ENCODE measurements around the gene RNPEPL1. TPM values are rescaled to one million over a fixed set of nuclear protein-coding genes. Genes with fewer than 3 reads are reported as not detected.
"Not testable (repeated sequence)": the region's sequence is repeated elsewhere in the genome, so short reads cannot be mapped to it uniquely, and the experiment has no call there.

Gene RNPEPL1
- total RNA-seq, 1 donor from 2014 or later, result 70.0 TPM

DNA sequence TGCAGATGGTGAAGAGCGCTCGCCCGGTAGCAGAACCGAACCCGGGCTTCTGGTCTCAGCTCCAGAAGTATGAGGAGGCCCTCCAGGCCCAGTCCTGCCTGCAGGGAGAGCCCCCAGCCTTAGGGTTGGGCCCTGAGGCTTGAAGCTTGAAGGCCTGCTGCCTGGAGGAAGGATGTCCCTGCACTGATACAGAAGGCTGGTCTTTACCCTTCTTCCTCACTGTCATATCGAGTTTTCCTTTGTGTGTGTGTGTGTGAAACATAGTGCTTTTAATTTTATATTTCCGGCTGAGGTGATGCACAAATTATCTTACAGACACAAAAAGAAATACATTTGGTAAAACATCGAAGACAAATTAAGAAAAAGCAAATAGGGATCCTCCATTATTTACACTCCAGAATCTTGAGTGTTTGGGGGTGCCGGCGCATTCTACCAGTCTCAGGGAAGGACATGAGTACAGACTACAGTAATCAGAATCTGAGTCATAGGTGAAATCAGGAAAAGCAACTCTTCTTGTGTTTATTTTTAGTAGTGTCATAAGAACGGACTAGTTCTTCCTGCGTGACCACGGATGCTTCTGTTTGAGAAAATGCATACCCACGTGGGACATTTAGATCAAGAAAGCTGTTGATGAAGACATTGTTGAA is 6.8 kb upstream of the RNPEPL1 start:
- peaks cover 40% of the 10 kb centered on the region for H3K36me3 Mint-ChIP-seq (ENCODE audit: low read depth)
- TF ChIP-seq, protein P1, sequence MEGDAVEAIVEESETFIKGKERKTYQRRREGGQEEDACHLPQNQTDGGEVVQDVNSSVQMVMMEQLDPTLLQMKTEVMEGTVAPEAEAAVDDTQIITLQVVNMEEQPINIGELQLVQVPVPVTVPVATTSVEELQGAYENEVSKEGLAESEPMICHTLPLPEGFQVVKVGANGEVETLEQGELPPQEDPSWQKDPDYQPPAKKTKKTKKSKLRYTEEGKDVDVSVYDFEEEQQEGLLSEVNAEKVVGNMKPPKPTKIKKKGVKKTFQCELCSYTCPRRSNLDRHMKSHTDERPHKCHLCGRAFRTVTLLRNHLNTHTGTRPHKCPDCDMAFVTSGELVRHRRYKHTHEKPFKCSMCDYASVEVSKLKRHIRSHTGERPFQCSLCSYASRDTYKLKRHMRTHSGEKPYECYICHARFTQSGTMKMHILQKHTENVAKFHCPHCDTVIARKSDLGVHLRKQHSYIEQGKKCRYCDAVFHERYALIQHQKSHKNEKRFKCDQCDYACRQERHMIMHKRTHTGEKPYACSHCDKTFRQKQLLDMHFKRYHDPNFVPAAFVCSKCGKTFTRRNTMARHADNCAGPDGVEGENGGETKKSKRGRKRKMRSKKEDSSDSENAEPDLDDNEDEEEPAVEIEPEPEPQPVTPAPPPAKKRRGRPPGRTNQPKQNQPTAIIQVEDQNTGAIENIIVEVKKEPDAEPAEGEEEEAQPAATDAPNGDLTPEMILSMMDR (IDR thresholded peaks at IDR 0.05), result no peak
- no peaks in the 10 kb centered on the region for H3K27me3 Mint-ChIP-seq
- H3K27ac Mint-ChIP-seq, result peak overlapping the region; percentile 89
- no peaks in the 10 kb centered on the region for H3K9me3 Mint-ChIP-seq
- peak overlapping the region; percentile 81 for H3K4me3 Mint-ChIP-seq
- no peak for DNase-seq
- POLR2A ChIA-PET, result interaction anchor here (0.8 to 12.0 kb wide), 16 partner anchors 7 to 1243 kb away, joined by 3 to 536 read pairs (median 5); partner anchors contain the start of genes ATG4B, CAPN10, HDLBP and ING5
- CTCF ChIA-PET, result interaction anchor here (1.0 to 1.3 kb wide), 2 partner anchors 47 kb away, joined by 4 to 6 read pairs; no protein-coding TSS in a partner anchor
- peak; percentile 4 for ATAC-seq (ENCODE audit: low read depth)
- intact Hi-C loops (cut with micrococcal nuclease), result loop anchor here (1.0 to 10.0 kb wide), 12 partner anchors 25 to 1173 kb away; partner anchors contain the start of genes CAPN10, D2HGDH, FARP2 and GPC1
- H3K4me1 Mint-ChIP-seq, result peaks cover 80% of the 10 kb centered on the region

- not testable (repeated sequence) for ATAC-seq (ENCODE audit: low read depth); H3K27me3 Mint-ChIP-seq; H3K4me3 Mint-ChIP-seq; H3K9me3 Mint-ChIP-seq; DNase-seq
- intact Hi-C loops (cut with micrococcal nuclease), result loop anchor here (5.0 to 10.0 kb wide), 6 partner anchors 542 to 1172 kb away; partner anchors contain the start of genes D2HGDH, FARP2, HDAC4 and MTERF4
- ChIA-PET POLR2A (interaction anchor here (12.0 kb wide), 1 partner anchor 23 kb away, joined by 536 read pairs; the partner anchor contains the start of gene CAPN10), CTCF (interaction anchor here (1.9 kb wide), 1 partner anchor 17 kb away, joined by 4 read pairs; no protein-coding TSS in a partner anchor)
- Mint-ChIP-seq H3K4me1 (peaks cover 86% of the 10 kb centered on the region), H3K36me3 (ENCODE audit: low read depth) (peaks cover 36% of the 10 kb centered on the region), H3K27ac (peak overlapping the region; percentile 24)
Observed at GRCh38 chr2:240563231-240563630, 5.1 kb upstream of the RNPEPL1 start.

GRCh38 chr2:240563951-240564560 is 4.2 kb upstream of the RNPEPL1 start:
- no peaks in the 10 kb centered on the region for H3K9me3 Mint-ChIP-seq
- TF ChIP-seq, protein P1 (IDR thresholded peaks at IDR 0.05), result no peak
- peak overlapping the region; percentile 38 for H3K4me3 Mint-ChIP-seq
- H3K27me3 Mint-ChIP-seq, result no peaks in the 10 kb centered on the region
- H3K27ac Mint-ChIP-seq, result peak overlapping the region; percentile 96
- POLR2A ChIA-PET, result interaction anchor here (12.0 kb wide), 1 partner anchor 23 kb away, joined by 536 read pairs; the partner anchor contains the start of gene CAPN10
- peaks cover 34% of the 10 kb centered on the region for H3K36me3 Mint-ChIP-seq (ENCODE audit: low read depth)
- DNase-seq (no peak), ATAC-seq (ENCODE audit: low read depth) (no peak)
- H3K4me1 Mint-ChIP-seq, result peaks cover 77% of the 10 kb centered on the region
- CTCF ChIA-PET, result interaction anchor here (1.9 kb wide), 1 partner anchor 16 kb away, joined by 4 read pairs; no protein-coding TSS in a partner anchor
- intact Hi-C loops (cut with micrococcal nuclease), result loop anchor here (5.0 to 10.0 kb wide), 6 partner anchors 541 to 1171 kb away; partner anchors contain the start of genes D2HGDH, FARP2, HDAC4 and MTERF4

DNA sequence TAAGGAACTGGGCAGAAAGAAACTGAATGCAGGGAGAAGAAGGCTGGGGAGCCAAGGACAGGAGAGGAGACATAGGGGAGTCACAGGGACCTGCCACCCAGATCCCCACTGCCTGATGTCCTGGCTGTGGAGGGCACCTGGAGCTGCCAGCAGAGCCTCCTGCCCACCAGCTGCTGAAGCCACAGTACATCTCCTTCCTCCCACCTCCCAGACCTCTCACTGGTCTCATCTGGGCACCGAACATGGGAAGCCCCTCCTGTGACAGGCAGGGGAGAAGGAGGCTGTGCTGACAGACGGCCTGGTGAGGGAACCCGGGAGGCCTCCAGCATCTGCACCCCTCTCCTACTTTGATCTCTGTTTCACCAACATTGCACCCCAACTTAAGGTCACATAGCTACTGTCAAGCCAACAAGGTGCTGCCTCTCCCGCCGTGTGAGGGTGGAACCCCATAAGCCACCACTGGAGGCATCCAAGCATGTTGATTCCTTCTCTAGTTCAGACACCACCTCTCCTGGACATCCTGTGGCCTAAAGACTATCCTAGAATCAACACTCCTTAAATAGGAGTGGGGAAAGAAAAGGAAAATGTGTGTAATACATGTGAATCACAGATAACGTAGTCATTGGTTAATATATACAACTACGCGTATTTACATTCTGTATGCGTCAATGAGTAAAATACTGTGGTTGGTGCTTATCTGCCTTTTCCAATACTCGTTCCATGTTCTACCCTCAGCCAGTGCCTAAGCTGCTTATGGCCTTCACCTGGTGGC is 3.5 kb upstream of the RNPEPL1 start:
- Mint-ChIP-seq H3K36me3 (ENCODE audit: low read depth) (peaks cover 31% of the 10 kb centered on the region), H3K9me3 (no peaks in the 10 kb centered on the region), H3K4me1 (peaks cover 77% of the 10 kb centered on the region), H3K27ac (peak overlapping the region; percentile 96), H3K4me3 (peak overlapping the region; percentile 88), H3K27me3 (no peaks in the 10 kb centered on the region)
- no peak for ATAC-seq (ENCODE audit: low read depth)
- POLR2A ChIA-PET, result interaction anchor here (0.6 to 12.0 kb wide), 8 partner anchors 8 to 750 kb away, joined by 3 to 536 read pairs (median 6); partner anchors contain the start of genes ANKMY1, CAPN10, HDLBP and SEPTIN2
- intact Hi-C loops (cut with micrococcal nuclease), result loop anchor here (1.0 to 10.0 kb wide), 10 partner anchors 22 to 1318 kb away; partner anchors contain the start of genes CAPN10, D2HGDH, FARP2 and HDAC4
- TF ChIP-seq, protein P1 (IDR thresholded peaks at IDR 0.05), result no peak
- DNase-seq, result no peak
- CTCF ChIA-PET, result interaction anchor here (1.9 to 2.9 kb wide), 3 partner anchors 15 to 51 kb away, joined by 4 to 52 read pairs (median 22); partner anchors contain the start of gene CAPN10

All from activated B cell treated with CpG ODN at 0.5 μM for 24 hours (primary cell).